Prostate gland (tissue), 2 donors: ENCODE measurements around the gene KCNJ1. TPM values are rescaled to one million over a fixed set of nuclear protein-coding genes. Genes with fewer than 3 reads are reported as not detected.

Experiments
- DNase-seq: peaks from one replicate; pipeline ENCODE4 v3.0.0-alpha.2; 2019; ENCODE audit warnings: low spot score
- H3K27ac ChIP-seq, 2 donors: fragments of 200-600 bp; sonication (generic); 2 replicates each; pipeline ENCODE4 v1.5.1; 2017 to 2019
- H3K27me3 ChIP-seq: fragments of 200-600 bp; sonication (generic); replicated peaks from 2 replicates; pipeline ENCODE4 v1.5.1; 2019; ENCODE audit not compliant: insufficient read depth
- H3K36me3 ChIP-seq, 2 donors: fragments of 200-600 bp; sonication (generic); 1 replicate in 1 of 2; 2 replicates in 1 of 2; pipeline versions ENCODE4 v1.5.1 to v1.8.1; 2017 to 2019
- H3K4me1 ChIP-seq: fragments of 200-600 bp; sonication (generic); replicated peaks from 2 replicates; pipeline ENCODE4 v1.5.1; 2019
- H3K4me3 ChIP-seq, 2 donors: fragments of 200-600 bp; sonication (generic); 2 replicates each; pipeline ENCODE4 v1.5.1; 2017 to 2019
- H3K9me3 ChIP-seq: fragments of 200-600 bp; sonication (generic); 2 replicates; pipeline ENCODE4 v1.5.1; 2017
- CTCF ChIP-seq, 4 experiments: fragments of 200-600 bp in 2 of 4; fragments of 450-650 bp in 2 of 4; sonication (generic) in 2 of 4; IDR thresholded peaks; 1 replicate in 3 of 4; 2 replicates in 1 of 4; pipeline ENCODE4 v1.5.1; 2016 to 2019; ENCODE audit warnings: antibody characterized with exemption in 4 of 4, mild to moderate bottlenecking in 2 of 4, moderate library complexity in 2 of 4
- POLR2A ChIP-seq: fragments of 450-650 bp; IDR thresholded peaks from one replicate; pipeline ENCODE4 v1.6.1; 2016; ENCODE audit warnings: antibody characterized with exemption, mild to moderate bottlenecking
- POLR2AphosphoS5 ChIP-seq: sonication (generic); formaldehyde crosslinking; IDR thresholded peaks from one replicate; pipeline ENCODE4 v1.6.1; 2017; ENCODE audit warnings: antibody characterized with exemption
- WGBS: methylation state at CpG from one replicate; pipeline ENCODE4 v1.1.5; 2018; 5-methylcytosine and 5-hydroxymethylcytosine counted together
- intact Hi-C: fragments of 100-400 bp; cut with DNase I; formaldehyde crosslinking; loops from one replicate; pipeline ENCODE4 v1.14.2; 2022
- total RNA-seq, 2 donors: library from RNA; depleted of rRNA; stranded (reverse); fragments of >200 nt; gene quantifications; one replicate each; pipeline ENCODE4 v1.1.0, GENCODE V29; 2016

KCNJ1 gene
- total RNA-seq, 2 donors from 2014 or later: not detected

GRCh38 chr11:128905345-128906184, 38.5 kb upstream of the KCNJ1 start:
- no peaks in the 10 kb centered on the region for H3K4me1 ChIP-seq
- intact Hi-C loops: no loop called here
- no peaks in the 10 kb centered on the region for H3K36me3 ChIP-seq
- TF ChIP-seq POLR2A: no peak
- peak in 2 of 4 experiments; percentile 13 to 22 for TF ChIP-seq CTCF (IDR thresholded peaks at IDR 0.05)
- H3K27me3 ChIP-seq: no peaks in the 10 kb centered on the region
- H3K4me3 ChIP-seq: peak overlapping the region; percentile 41
- 2% methylated on average over 32 of the region's 45 CpGs for WGBS
- peak; percentile 30 for DNase-seq
- peak overlapping the region; percentile 60 to 75 for H3K27ac ChIP-seq
- H3K9me3 ChIP-seq: no peaks in the 10 kb centered on the region

DNA sequence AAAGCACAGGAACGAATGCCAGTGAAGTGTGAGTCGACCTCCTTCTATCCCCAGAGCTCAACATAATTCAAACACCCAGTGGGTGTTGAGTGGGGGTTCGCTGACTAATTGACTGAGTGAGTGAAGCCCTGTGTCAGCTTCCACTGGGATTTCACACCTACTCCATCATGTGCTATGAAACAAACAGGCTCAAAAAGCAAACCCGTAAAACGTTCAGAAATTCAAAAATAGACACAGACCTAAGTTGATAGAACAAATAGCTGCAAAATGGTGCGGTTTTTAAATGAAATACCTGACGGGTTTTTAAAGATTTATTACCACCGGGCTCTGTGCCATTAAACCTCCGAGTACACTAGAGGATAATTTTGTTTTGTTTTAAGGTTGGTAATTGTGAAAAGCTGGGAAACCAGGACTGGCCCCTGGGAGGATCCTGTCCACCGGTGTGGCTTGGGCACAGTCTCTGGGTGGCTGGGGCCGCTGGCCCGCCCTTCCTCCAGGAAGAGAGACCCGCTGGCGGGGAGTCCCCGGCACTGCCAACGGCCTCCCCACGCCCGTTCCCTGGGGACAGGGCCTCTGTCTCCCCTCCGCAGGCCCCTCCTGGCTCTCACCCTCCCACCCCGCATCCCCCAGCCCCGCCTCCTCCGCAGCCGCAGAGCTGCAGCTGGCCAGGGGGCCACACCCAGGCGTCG, 37.7 kb upstream of the KCNJ1 start:
- H3K4me3 ChIP-seq: peak overlapping the region; percentile 41
- H3K27ac ChIP-seq: peak overlapping the region; percentile 60 to 75
- peak; percentile 14 for DNase-seq
- H3K36me3 ChIP-seq: no peaks in the 10 kb centered on the region
- no peaks in the 10 kb centered on the region for H3K9me3 ChIP-seq
- intact Hi-C loops: no loop called here
- WGBS: 8% methylated on average over 23 of the region's 25 CpGs
- no peaks in the 10 kb centered on the region for H3K4me1 ChIP-seq
- no peak for TF ChIP-seq POLR2A
- no peak for TF ChIP-seq CTCF (IDR thresholded peaks at IDR 0.05)
- no peak for TF ChIP-seq POLR2AphosphoS5
- H3K27me3 ChIP-seq: no peaks in the 10 kb centered on the region

DNA sequence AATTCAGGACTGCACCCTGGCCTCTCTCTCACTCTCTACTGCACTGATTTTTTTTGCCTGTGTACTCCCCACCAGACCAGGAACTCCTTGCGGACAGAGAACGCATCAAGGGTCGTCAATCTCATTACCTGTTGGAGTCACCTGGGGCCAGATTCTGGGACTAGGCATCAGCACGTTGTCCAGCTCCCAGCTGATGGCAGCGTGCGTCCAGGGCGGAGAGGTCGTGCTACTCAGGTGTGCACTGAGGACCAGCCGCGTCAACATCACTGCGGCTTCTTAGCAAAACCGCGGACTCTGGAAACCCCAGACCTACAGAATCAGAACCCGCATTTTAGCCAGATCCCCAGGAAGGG, 37.2 kb upstream of the KCNJ1 start:
- H3K4me3 ChIP-seq: no peak overlapping the region
- no peak overlapping the region for H3K27ac ChIP-seq
- H3K4me1 ChIP-seq: no peaks in the 10 kb centered on the region
- WGBS: 86% methylated on average over 14 of the region's 14 CpGs
- intact Hi-C loops: no loop called here
- H3K27me3 ChIP-seq: no peaks in the 10 kb centered on the region
- no peak for TF ChIP-seq CTCF (IDR thresholded peaks at IDR 0.05)
- TF ChIP-seq POLR2AphosphoS5: no peak
- TF ChIP-seq POLR2A: no peak
- H3K36me3 ChIP-seq: no peaks in the 10 kb centered on the region
- no peak for DNase-seq
- H3K9me3 ChIP-seq: no peaks in the 10 kb centered on the region

DNA sequence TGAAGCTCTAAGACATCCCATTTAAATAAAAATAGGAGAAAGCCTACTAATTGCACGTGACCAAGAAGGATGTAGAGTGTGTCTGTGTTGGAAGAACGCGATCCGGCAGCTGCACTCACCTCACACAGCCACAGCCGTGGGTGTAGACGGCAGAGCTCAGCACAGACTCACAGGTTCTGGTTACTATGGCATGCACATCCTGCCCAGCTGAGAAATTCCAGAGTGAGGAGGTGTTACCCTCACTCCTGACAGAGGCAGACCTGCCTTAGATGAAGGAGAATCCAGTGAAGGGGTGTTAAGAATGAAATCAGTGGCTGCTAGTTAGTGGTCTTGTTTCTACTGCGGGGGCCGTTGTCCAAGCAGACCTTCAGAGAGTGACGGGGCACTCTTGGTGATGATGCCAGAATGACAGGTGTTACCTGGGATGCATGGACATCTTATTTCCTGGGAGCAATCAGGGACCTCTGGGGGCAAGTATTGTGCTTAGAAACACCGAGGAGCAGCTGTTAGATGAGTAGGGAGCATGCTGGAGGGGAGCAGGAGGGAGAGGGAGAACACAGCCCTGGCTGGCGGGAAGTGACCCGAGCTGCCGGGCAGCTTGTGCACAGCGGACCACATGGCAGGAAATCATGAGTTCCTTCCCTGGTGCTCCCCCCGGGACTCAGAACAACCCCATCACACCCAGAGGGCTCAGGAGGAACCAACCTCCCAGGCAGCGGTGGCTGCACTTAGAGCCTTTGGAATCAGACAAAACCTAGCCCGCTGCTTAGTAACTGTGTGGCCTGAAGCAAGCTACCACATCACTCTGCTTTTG, 36.4 kb upstream of the KCNJ1 start:
- intact Hi-C loops: no loop called here
- H3K9me3 ChIP-seq: no peaks in the 10 kb centered on the region
- DNase-seq: no peak
- no peak overlapping the region for H3K4me3 ChIP-seq
- no peaks in the 10 kb centered on the region for H3K4me1 ChIP-seq
- 82% methylated on average over 17 of the region's 17 CpGs for WGBS
- TF ChIP-seq POLR2A (no peak), CTCF (IDR thresholded peaks at IDR 0.05) (no peak), POLR2AphosphoS5 (no peak)
- H3K27ac ChIP-seq: no peak overlapping the region
- H3K27me3 ChIP-seq: no peaks in the 10 kb centered on the region
- H3K36me3 ChIP-seq: no peaks in the 10 kb centered on the region
